Suprapubic skin (tissue), 4 donors: ENCODE measurements around the gene NFIA. TPM values are rescaled to one million over a fixed set of nuclear protein-coding genes. Genes with fewer than 3 reads are reported as not detected.

Source experiments
- DNase-seq, 2 donors: peaks; one replicate each; pipeline ENCODE4 v3.0.0-alpha.2; 2019; ENCODE audit warnings: low spot score in 2 of 2
- H3K27ac ChIP-seq: fragments of 200-600 bp; sonication (generic); one replicate; pipeline ENCODE4 v1.5.1; 2019
- H3K27me3 ChIP-seq: fragments of 200-600 bp; sonication (generic); one replicate; pipeline ENCODE4 v1.5.1; 2019
- H3K36me3 ChIP-seq: fragments of 200-600 bp; sonication (generic); one replicate; pipeline ENCODE4 v1.5.1; 2019
- H3K4me1 ChIP-seq: fragments of 200-600 bp; sonication (generic); one replicate; pipeline ENCODE4 v1.5.1; 2019
- H3K4me3 ChIP-seq: fragments of 200-600 bp; sonication (generic); one replicate; pipeline ENCODE4 v1.5.1; 2019; ENCODE audit warnings: mild to moderate bottlenecking
- H3K9me3 ChIP-seq: fragments of 200-600 bp; sonication (generic); one replicate; pipeline ENCODE4 v1.5.1; 2019
- EP300 ChIP-seq: sonication (generic); formaldehyde crosslinking; IDR thresholded peaks from one replicate; pipeline ENCODE4 v1.6.1; 2017; ENCODE audit warnings: antibody characterized with exemption
- POLR2A ChIP-seq, 2 donors: fragments of 450-650 bp; IDR thresholded peaks; one replicate each; pipeline ENCODE4 v1.6.1; 2017; ENCODE audit warnings: antibody characterized with exemption in 2 of 2, mild to moderate bottlenecking in 2 of 2, moderate library complexity in 2 of 2
- POLR2AphosphoS5 ChIP-seq, 3 donors: sonication (generic); formaldehyde crosslinking; IDR thresholded peaks; one replicate each; pipeline ENCODE4 v1.6.1; 2017; ENCODE audit warnings: antibody characterized with exemption in 3 of 3
- WGBS: methylation state at CpG from one replicate; pipeline ENCODE4 v1.1.5; 2018; 5-methylcytosine and 5-hydroxymethylcytosine counted together
- total RNA-seq, 4 donors: library from RNA; depleted of rRNA; stranded (reverse); fragments of >200 nt; gene quantifications; one replicate each; pipeline ENCODE4 v1.1.0, GENCODE V29; 2016
- TF ChIP-seq, protein P1 (sequence below), 2 donors: fragments of 200-600 bp in 1 of 2; fragments of 450-650 bp in 1 of 2; sonication (generic) in 1 of 2; IDR thresholded peaks; one replicate each; pipeline ENCODE4 v1.5.1; 2016 to 2019; ENCODE audit warnings: antibody characterized with exemption in 2 of 2, mild to moderate bottlenecking in 1 of 2, moderate library complexity in 1 of 2

Gene NFIA
- total RNA-seq, 4 donors from 2014 or later: 30.1 to 54.2 (median 48.2) TPM

DNA sequence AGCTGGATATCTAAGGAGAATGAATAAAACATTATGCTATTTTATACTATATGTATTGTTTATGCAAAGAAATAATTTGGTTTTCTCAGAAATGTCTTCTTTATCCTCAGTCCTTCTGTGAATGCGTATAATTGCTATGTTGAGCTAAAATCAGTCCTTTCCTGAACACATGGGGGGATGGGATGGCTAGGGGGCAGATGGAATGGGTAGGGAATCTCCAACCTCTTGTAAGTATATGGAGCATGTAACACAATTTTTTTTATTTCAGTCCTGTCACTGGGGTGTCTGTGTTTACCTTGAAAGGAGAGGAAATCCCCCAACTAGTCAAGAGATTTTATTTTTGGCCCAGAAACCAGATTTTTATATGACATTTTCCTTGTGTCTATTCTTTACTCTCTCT is 291.8 kb downstream of the NFIA start:
- Histone ChIP-seq H3K9me3 (no peaks in the 10 kb centered on the region), H3K27me3 (no peaks in the 10 kb centered on the region), H3K36me3 (peaks cover 4% of the 10 kb centered on the region), H3K4me3 (no peak overlapping the region), H3K27ac (no peak overlapping the region), H3K4me1 (no peaks in the 10 kb centered on the region)
- TF ChIP-seq EP300: no peak
- no peak for TF ChIP-seq POLR2A (IDR thresholded peaks at IDR 0.05)
- no peak for TF ChIP-seq POLR2AphosphoS5 (IDR thresholded peaks at IDR 0.05)
- TF ChIP-seq, protein P1, sequence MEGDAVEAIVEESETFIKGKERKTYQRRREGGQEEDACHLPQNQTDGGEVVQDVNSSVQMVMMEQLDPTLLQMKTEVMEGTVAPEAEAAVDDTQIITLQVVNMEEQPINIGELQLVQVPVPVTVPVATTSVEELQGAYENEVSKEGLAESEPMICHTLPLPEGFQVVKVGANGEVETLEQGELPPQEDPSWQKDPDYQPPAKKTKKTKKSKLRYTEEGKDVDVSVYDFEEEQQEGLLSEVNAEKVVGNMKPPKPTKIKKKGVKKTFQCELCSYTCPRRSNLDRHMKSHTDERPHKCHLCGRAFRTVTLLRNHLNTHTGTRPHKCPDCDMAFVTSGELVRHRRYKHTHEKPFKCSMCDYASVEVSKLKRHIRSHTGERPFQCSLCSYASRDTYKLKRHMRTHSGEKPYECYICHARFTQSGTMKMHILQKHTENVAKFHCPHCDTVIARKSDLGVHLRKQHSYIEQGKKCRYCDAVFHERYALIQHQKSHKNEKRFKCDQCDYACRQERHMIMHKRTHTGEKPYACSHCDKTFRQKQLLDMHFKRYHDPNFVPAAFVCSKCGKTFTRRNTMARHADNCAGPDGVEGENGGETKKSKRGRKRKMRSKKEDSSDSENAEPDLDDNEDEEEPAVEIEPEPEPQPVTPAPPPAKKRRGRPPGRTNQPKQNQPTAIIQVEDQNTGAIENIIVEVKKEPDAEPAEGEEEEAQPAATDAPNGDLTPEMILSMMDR (IDR thresholded peaks at IDR 0.05): no peak
- DNase-seq: no peak
- WGBS: 88% methylated on average over 1 of the region's 1 CpG

DNA sequence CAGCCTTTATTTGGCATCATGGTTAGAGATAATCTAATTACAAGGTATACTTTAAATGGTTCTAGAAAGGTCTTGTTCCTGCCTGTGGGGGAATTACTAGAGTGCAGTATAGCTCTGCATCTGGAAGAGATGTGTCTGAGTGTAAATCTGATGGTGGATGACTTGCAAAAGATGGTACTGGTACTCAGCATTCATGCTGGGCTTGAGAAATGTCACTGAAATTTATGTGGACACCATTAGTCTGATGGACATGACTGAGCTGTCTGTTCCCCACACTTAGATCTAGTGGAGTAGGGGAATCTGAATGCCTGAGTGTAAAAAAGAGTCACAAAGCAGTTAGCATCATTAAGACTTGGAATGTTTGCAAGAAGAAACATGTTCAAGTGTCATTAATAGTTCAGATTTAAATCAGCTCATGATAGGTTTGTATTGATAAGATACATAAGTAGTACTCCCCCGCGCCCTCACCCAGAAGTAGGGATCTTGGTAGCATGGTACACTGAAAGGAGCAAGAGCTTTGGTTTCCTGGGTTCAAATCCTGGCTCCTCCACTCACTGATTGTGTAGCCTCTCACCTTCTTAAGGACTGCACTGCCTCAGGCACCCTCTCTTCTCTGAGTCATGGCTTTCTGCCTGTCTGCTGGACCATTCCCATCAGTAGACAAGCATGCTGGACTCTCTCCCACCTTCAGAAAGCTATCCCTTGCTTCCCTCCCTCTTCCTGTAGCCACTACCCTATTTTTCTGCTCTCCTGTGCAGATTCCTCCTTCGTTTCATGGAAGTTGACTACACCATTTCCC is 292.9 kb downstream of the NFIA start:
- no peaks in the 10 kb centered on the region for H3K9me3 ChIP-seq
- H3K27ac ChIP-seq: no peak overlapping the region
- H3K4me1 ChIP-seq: no peaks in the 10 kb centered on the region
- peaks cover 4% of the 10 kb centered on the region for H3K36me3 ChIP-seq
- 59% methylated on average over 3 of the region's 3 CpGs for WGBS
- no peaks in the 10 kb centered on the region for H3K27me3 ChIP-seq
- TF ChIP-seq, protein P1 (IDR thresholded peaks at IDR 0.05): no peak
- TF ChIP-seq POLR2A (IDR thresholded peaks at IDR 0.05): no peak
- TF ChIP-seq EP300: no peak
- no peak for TF ChIP-seq POLR2AphosphoS5 (IDR thresholded peaks at IDR 0.05)
- no peak overlapping the region for H3K4me3 ChIP-seq
- DNase-seq: no peak

DNA sequence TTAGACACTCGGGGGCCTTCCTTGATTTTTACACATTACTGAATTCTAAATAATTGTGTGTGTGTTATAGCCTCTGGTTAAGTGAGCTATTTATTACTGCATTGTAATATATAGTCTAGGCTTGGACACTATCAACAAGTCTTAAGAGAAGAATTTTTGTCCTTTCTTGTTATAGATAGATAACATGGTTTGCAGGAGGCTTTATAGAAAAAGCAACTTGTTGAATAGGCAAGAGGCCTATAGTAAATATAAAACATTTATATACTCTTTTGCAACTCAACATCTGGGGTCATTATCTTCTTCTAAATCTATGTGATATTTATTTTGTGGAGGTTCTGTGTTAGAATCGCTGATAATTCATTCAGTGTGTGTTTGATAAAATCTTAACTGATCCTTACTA is 293.8 kb downstream of the NFIA start:
- no peak for DNase-seq

DNA sequence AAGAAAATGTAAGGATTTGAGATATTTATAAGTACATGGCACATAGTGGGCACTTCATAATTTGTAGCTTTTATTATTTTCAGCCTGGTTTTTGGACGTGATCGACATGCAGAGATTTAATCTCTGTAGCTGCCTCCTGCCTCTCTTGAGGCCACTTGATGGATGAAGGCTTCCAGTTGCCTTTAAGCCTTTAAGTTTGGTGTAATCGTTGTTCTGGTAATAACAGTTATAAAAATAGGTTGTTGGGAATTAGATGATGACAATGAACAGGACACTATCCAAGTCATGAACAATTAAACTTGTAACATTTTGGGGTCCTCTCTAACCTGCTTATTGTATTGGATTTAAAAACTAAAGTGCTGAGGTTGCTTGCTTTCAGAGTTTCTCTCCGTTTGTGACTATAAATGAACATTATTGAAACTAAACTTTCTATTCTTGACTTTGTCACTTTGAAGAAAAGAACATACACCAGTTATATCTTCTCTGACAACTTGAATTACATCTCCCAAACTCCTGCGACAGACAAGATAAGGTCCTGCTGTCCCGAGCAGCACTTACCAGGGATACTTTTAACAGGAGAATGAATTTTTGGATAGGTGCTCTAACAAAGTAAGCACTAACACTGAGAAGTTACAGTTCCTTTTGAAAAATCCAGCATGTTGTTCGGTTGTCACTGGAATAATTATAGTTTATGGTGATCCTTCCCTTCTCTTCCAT is 295.0 kb downstream of the NFIA start:
- H3K27me3 ChIP-seq: no peaks in the 10 kb centered on the region
- 86% methylated on average over 7 of the region's 7 CpGs for WGBS
- H3K36me3 ChIP-seq: no peaks in the 10 kb centered on the region
- H3K4me3 ChIP-seq: no peak overlapping the region
- no peaks in the 10 kb centered on the region for H3K9me3 ChIP-seq
- no peaks in the 10 kb centered on the region for H3K4me1 ChIP-seq
- DNase-seq: no peak
- TF ChIP-seq, protein P1 (IDR thresholded peaks at IDR 0.05): no peak
- no peak for TF ChIP-seq POLR2A (IDR thresholded peaks at IDR 0.05)
- TF ChIP-seq EP300: no peak
- H3K27ac ChIP-seq: no peak overlapping the region

More for the DNA sequence above, 293.8 kb downstream of the NFIA start:
- Histone ChIP-seq H3K36me3 (no peaks in the 10 kb centered on the region), H3K4me1 (no peaks in the 10 kb centered on the region), H3K9me3 (no peaks in the 10 kb centered on the region), H3K4me3 (no peak overlapping the region), H3K27me3 (no peaks in the 10 kb centered on the region), H3K27ac (no peak overlapping the region)
- 86% methylated on average over 2 of the region's 2 CpGs for WGBS
- TF ChIP-seq POLR2A (IDR thresholded peaks at IDR 0.05): no peak
- TF ChIP-seq, protein P1 (IDR thresholded peaks at IDR 0.05): no peak
- no peak for TF ChIP-seq POLR2AphosphoS5 (IDR thresholded peaks at IDR 0.05)
- TF ChIP-seq EP300: no peak

DNA sequence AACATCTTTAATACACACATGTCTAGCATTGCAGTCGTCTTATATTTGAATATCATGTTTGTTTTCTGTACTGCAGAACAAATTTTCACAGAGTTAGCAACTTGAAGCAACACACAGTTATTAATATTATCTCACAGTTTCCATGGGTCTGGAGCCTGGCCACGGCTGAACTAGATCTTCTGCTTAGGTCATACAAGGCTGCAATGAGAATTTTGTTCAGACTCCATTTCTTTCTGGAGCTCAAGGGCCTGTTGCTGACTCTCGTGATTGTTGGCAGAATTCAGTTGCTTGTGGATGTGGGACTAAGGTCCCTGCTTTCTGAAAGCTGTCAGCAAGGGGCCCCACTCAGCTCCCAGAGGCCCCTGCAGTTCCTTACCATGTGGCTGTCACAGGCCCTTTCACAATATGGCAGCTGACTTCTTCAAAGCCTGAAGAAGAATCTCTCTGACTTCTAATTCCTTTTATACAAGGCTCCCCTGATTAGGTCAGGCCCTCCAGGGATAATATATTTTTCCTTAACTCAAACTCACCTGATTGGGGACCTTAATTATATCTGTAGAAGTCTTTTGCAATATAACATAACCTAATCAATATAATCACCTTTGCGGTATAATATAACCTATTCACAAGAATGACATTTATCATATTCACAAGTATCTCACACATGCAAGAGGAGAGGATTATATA is 296.3 kb downstream of the NFIA start:
- Histone ChIP-seq H3K27me3 (no peaks in the 10 kb centered on the region), H3K4me1 (no peaks in the 10 kb centered on the region), H3K4me3 (no peak overlapping the region), H3K27ac (no peak overlapping the region), H3K36me3 (peaks cover 6% of the 10 kb centered on the region), H3K9me3 (no peaks in the 10 kb centered on the region)
- TF ChIP-seq, protein P1 (IDR thresholded peaks at IDR 0.05): no peak
- no peak for TF ChIP-seq EP300
- no peak for TF ChIP-seq POLR2AphosphoS5 (IDR thresholded peaks at IDR 0.05)
- TF ChIP-seq POLR2A (IDR thresholded peaks at IDR 0.05): no peak
- WGBS: 62% methylated on average over 4 of the region's 4 CpGs
- no peak for DNase-seq
